Putamen (tissue), 1 donor: ENCODE results near the gene CAMK4.
"Not testable (repeated sequence)": the region's sequence is repeated elsewhere in the genome, so short reads cannot be mapped to it uniquely, and the experiment has no call there.

Experiments
- DNase-seq: peaks from one replicate; pipeline ENCODE4 v3.0.0-alpha.2; 2016; ENCODE audit warnings: low spot score

Gene CAMK4

DNA sequence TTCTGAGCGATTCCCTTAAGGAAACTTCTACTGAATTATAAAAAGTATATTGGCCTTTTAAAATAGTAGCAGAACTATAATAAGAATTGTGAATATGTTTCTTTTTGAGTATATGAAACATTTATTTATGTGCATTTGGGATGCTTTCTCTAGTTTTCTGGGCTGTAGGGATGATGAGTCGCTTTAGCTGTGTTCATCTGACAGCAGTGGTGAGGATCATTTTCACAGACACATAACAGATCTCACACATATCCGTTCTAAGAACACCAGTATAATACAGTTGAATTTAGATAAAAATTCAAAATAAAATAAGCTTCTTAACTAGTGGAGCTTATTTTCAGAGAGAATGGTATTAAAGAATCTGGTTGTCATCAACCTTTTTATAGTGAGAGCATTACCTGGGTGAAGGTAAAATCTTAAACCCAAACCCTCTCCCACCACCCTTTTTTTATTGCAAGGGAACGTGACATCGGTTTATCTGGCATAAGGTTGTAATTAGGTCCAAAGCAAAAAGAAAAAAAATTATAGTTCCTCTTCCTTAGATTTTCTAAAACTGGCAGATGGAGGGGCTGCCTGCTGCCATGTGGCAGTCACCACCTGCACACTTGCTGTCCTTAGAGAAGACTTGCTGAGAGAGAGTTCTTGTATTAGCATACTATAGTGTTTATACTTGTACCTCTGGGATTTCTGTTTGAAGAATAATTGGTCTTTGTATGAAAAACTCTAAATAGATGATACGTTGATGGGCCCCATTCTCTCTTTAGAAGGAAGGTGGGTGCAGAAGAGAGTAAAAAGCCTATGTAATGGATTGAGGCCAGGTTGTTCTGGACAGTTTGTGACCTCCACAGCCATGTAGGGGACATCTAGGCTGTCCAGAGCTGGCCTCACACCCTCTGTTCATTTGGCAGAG is 86.8 kb downstream of the CAMK4 start:
- DNase-seq, result no peak

DNA sequence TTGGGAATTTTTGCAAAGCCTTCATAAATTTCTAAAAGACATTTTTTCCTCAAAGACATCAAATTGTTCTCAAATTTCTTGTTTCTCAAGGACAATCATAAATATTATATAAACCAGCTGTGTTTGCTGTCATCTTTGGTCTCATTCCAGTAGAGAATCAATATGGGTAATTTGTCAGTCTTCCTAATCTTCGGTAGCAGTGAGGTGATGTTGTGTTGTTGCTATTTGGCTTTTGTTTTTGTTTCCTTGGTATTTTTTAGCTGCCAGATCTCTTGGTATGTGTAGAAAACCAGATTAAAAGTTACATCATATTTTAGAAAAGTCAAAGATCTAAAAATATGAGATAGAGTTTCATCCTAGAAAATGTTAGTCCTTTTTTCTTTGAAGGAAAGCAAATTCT is 87.5 kb downstream of the CAMK4 start:
- DNase-seq, result no peak

DNA sequence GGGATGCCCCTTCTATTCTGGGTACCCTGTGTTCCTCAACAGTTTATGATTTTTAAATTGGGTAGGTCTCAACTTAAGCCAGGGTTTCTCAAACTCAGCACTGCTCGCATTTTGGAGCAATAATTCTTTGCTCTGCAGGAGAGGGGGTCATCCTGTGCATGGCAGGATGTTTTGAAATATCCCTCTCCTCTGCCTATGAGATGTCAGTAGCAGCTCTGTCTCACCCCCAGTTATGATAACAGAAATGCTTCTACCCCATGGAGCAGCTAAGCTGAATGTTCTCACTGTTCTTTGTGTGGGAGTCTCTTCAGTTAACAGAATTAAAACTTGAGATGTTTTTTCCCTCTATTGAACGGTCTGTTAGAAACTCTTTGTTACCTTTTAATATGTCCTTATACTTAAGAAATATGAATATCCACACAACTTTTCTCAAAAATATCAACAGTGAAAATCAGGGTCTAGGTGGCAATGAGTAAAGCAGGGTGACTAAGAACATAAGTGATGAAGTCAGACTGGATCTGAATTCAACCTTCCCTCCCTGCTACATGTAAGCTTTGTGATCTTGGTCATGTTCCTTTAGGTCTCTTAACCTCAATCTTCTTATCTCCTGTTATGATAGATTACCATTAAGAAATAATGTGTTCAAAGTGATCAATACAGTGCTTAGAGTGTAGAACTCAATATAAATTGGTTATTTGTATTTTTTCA is 89.0 kb downstream of the CAMK4 start:
- peak; percentile 47 for DNase-seq

DNA sequence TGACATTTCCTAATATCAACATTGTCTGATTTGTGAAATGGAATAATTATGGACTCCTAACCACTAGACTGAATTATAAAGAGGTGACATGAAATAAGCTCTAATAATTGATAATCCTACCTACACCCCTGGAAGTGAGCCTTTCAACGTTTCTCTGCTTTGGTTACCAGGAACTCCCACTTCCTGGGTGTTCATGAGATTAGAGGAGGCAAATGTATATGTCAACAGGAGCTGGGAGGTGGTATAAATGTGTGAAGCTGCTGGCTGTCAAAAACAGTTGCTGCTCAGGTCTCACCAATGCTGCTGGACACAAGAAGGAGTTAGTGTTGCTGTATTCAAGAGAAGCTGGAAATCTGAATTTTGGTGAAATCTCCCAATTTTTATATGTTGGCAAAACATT is 96.8 kb downstream of the CAMK4 start:
- no peak for DNase-seq

DNA sequence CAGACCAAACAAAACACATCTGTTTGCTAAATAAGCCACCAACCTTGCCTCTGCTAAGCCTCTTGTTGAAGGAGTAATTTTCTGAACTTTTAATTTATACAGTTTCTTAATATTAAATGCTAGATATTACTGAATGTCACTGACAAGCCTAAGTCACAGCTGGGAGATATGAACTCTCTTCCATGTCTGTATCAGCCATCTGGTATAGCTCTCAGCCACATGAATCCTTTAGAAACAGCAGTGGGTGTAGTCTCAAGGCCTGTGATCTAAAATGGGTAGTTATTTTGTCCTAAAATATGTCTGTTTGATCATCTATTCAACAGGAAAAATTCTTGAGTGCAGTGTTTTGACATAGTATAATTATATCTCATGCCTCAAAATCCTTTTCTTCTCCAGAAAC is 97.2 kb downstream of the CAMK4 start:
- no peak for DNase-seq

DNA sequence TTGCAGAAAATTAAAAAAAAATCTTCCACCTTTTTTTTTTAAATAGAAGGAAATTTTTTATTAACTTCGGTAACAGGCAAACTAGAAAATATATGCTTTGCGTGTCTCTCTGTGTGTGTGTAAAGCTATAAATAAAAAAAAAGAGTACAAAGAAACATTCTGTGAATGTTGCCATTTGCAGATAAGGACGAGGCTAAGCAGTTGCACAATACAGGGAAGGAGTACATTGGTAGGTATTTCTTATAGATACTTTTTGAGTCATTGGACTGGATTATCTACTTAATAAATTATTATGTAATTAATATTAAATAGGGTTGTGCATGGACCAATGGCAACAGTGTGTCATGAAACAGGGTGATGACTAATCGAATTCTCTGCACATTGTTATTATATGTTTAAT is 102.4 kb downstream of the CAMK4 start:
- DNase-seq, result no peak

DNA sequence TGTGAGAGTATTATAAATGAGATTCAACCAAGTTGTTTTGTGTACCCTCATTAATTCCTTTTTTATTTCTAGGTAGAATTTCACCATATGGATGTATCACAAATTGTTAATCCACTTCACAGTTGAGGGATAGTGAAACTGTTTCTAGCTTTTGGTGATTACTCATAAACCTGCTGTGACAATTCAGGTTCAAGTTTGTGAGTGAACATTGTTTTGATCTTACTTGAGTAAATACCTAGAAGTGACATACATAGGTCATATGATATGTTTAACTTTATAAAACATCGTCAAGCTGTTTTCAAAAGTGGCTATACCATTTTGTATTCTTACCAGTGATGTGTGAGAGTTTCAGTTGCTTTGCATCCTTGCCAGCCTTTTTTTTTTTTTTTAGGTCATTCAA is 112.9 kb downstream of the CAMK4 start:
- no peak for DNase-seq

DNA sequence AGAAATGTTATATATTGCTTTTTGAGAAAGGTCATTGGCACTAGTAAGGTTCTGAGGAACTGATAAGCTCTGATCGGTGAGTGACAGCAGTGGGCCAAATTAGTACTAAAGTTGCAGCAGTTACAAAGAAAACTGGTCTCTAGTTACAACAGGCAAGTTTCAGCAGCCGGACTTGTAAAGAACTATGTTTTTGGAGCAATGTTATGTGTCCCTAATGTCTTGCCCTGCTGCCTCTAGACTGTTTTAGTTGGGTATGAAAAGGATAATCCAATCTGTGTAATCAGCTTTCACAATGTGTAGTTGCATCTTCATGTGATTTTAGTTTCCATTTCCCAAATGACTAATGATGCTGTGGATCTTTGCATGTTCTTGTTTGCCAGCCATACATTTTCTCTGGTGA is 113.5 kb downstream of the CAMK4 start:
- no peak for DNase-seq

DNA sequence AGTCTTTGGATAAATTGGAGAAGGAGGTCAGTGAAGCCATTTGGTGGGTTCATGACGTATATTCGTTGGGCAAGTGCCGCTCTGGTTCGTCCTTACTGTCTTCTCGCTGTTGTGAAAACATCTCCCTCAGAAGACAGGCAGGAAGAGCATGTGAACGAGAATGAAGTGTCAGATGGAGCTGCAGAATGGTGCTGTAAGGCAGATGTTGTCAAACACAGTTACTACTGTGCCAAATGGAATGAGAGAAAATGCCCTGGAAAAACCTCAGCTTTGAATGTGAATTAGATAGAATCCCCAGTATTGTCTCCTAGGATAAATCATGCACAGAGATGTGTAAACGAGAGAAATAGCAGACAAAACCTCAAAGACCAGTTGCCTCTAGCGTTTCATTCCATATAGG is 121.5 kb downstream of the CAMK4 start:
- DNase-seq, result peak; percentile 21

DNA sequence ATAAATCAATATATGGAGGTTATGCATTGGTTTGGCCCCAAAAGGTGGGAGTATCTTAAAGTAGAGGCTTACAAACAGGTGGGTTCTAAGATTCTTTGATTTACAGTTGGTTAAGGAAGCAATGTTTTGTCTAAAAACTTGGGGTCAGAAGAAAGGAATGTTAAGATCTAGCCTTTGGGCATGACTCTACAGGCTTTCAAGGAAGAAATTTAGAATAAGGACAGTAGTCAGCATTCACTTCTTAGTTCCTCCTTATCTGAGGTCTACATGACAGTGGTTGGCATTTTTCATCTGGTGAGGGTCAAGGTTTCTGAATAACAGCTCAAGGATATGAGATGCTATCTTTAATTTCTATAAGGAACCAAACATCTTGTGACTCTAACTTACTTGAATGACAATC is 122.8 kb downstream of the CAMK4 start:
- DNase-seq, result no peak

DNA sequence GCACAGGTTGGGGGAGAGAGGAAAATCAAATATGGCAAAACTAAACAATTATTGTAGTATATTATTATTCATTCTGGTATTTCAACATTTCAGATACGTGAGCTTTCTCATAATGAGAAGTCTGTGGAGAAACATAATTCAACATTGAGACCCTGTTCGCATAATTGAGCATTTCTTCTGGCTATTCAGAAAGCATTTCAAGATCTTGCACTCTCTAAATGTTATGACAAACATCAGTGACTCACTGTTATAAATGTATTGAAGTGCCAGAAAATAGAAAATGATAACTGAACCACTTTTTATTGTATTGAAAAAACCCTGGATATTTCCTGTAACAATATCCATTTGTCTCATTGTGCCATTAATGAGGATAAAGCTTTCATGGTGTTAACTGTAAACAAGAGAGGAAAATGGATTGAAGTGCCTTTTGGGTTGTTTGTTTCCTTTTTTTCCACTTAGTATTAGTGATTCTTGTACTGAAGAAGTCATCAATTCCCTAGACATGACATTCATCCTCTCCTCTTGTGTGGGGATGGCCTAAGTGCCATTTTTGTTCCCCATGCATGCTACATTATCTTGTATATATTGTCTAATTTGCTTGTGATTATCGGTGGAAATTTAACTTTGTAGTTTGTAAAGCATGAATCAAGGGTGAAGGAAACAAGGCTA is 124.6 kb downstream of the CAMK4 start:
- no peak for DNase-seq

DNA sequence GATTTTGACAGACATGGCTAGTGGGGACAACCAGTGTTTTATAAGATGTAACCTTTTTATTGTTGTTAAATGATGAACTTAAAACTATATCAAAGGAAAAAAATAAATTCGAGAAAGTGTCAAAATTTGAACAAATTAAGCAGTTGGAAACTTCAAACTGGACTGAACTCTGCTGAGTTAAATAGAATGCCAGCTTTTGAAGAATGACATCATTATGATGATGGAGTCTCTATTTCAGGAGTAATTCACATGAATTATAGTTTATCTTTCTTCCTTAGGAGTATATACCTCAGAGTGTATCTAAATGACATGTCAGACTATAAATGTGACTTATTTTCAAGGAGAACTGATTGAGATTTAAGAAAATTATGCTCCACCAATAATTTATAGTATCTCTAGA is 125.2 kb downstream of the CAMK4 start:
- no peak for DNase-seq

DNA sequence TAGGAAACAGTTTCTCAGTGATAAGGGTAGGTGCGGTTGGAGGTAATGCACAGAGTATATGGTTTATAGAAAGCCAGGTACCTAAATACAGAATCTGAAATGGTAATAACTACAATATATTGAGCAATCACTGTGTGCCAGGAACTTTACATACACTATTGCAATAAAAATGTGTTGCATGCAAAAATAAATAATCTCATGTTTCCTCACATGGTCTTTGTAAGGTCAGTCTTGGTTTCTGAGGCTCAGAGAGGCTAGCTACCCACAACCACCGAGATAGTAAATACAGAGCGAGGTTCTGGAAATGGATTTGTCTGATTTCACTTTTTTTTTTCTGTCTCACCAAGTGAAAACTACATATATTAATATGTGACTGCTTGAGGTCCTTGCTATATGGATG is 128.9 kb downstream of the CAMK4 start:
- no peak for DNase-seq

DNA sequence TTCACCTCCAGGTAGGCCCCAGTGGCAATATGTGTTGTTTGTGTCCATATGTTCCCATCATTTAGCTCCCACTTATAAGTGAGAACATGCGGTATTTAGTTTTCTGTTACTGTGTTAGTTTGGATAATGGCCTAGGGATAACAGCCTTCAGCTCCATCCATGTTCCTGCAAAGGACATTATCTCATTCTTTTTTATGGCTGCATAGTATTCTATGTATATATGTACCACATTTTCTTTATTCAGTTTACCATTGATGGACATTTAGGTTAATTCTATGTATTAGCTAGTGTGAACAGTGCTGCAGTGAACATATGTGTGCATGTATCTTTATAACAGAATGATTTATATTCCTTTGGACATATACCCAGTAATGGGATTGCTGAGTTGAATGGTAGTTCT is 134.5 kb downstream of the CAMK4 start:
- not testable (repeated sequence) for DNase-seq

DNA sequence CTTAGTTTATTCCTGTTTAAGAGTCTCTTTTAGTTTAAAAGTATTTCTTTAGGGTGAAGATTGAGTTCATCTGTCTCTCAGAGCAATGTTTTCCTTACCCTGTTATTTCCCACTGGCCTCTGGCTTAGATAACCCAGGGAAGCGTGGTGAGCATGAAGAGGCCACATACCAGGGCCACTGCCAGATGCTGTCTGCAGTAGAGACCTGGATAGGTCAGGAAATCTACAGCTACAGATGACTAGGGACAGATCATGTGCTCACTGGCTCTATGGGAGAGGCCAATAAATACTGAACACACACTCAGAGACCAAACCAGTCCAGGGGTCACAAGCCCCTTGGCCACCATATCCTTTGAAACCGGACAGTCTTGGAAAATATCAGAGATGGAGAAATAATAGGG is 136.0 kb downstream of the CAMK4 start:
- DNase-seq, result no peak

DNA sequence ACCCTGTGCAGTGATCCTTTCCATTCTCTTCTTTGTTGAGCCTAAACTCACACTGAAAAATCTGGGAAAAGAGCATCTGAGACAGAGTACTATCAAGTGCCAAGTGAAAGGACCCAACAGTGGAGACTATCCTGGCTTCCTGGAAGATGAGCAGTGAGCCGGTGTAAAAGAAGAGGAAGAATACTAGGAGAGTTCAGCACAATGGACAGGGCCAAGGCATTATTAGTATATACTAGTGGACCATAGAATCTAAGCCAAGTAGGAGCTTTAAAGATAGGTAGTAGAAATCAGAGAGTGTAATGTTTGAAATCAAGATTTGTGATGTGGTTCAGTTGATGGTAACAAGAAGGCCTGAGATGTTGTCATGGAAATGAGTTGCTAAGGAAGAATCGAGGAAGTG is 140.8 kb downstream of the CAMK4 start:
- no peak for DNase-seq

DNA sequence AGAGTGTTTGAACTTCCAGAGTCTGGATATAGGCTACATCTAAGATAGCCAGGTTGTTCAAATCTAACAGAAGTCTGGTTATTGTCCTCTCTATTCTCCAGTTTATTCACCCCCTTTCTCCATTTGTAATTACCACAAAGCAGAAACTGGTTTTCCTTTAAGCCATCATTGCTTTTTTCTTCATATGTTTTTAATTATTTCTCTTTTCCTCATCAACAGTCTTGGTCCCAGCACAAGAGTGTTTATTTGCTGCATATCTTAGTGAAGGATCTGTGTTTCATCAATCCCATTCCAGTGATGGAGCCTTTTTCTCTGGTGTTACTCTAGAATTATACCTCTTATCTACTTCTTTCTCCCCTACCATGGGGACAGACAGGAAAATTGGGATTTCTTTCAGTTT is 142.2 kb downstream of the CAMK4 start:
- DNase-seq, result no peak

DNA sequence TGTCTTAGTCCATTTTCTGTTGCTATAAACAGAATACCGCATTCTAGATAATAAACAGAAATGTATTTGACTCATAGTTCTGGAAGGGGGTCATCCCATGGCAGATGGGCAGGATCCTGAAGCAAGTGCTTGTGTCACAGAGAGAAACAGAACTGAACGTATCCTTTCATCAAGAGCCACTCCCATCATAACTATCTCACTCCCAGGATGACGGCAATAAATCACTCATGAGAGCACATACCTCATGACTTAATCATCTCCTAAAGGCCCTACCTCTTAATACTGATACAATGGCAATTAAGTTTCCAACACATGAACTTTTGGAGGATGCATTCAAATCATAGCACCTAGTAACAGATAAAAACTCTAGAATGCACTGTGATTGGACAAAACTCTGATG is 142.9 kb downstream of the CAMK4 start:
- DNase-seq, result no peak

DNA sequence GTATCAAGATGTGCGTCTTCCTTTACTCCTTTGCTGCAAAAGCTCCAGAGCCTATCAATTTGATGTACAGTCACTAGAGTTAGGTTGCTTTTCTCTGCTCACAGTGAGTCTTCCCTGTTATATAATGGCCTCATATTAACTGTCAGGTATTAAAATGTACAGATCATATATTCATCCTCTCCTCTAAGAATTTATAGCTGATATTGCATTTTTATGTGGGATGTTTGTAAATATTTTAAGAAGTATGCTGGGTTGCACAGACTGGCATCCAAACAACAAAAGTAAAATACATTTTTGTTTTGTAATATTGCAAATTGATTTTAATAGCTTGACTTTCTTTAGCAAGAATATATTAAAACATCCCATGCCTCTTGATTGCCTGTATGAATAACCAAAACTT is 148.6 kb downstream of the CAMK4 start:
- DNase-seq, result no peak

DNA sequence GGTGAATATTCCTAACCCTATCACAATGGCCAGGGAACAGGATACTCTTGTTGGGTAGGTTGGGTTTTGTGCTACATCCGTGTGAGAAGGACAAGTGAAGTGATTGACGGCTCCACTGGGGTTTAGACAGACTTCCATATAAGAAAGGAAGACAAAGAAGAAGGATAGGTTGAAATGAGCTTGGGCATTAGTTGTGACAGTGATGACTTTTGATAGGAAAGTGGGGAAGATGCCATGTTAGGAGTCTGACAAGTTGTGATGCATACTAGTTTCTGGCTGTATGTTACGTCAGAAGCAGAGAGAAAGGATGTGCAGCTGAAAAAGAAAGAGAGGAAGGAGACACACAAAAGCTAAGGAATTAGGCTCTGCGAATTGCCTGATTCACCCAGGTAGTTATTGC is 150.2 kb downstream of the CAMK4 start:
- DNase-seq, result no peak

DNA sequence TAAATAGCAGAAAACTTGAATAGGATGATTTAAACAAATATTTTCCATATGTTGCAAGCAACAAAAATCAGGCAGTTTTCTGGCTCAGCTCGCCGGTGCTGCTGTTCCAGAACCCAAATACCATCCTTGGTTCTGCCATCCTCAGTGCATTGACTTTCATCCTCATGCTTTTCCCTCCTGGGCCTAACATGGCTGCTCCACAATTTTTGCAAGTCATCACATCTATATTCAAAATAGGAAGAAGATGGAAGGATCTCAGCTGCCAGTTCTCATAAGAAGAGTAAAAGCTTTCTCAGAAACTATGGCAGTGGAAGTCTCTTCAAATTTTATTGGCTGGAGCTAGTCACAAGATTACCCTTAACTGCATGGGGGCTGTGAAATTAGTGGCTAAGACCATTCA is 151.5 kb downstream of the CAMK4 start:
- no peak for DNase-seq

DNA sequence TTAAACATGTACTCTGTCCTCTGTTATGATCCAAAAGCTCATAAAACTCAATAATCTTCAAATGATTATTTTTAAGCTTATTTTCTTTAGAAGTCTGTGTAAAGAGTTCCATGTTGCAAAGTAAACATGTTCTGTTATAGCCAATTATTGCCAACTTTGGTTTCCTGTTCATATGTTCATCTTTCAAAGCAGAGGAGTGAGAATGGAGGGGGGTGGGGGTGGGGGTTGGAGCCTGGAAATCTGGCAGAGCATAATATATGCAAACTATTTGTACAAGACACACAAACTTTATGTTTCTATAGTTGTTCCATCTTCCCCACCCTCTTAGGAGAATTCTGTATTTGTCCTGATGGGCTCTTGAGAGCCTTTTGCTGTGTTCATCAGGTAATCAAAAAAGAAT is 153.1 kb downstream of the CAMK4 start:
- no peak for DNase-seq

DNA sequence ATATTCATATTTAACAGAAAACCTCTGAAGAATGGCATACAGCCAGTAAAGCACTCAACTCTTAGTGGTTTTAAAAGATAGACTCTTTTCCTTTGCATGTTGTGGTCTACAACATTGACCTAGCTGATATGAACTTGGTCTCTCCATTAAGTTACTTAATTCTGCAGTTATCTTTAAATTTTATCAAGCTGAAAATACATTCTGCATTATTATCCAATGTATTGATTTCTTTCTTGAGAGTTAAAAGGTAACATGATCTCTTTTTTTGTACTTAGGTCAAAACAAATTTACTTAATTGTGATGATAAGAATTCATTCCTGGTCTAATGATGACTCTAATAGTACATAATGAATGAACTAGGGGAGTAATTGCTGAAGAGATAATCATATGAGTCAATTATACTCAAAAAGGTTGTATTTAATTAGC is 155.2 kb downstream of the CAMK4 start:
- no peak for DNase-seq
